GM12874 (cell line): ENCODE results near the gene GJA4.

Experiments
- CTCF ChIP-seq: IDR thresholded peaks from 2 replicates; pipeline ENCODE4 v1.5.1; 2011; ENCODE audit warnings: low read depth, mild to moderate bottlenecking, control low read depth, low read length, moderate library complexity; ENCODE audit not compliant: insufficient read depth

GJA4 gene

GRCh38 chr1:34749992-34750391, 42.8 kb upstream of the GJA4 start:
- no peak for TF ChIP-seq CTCF

- TF ChIP-seq CTCF = no peak
These were observed 42.2 kb upstream of the GJA4 start for GRCh38 chr1:34750610-34751009.

GRCh38 chr1:34753163-34753562, 39.6 kb upstream of the GJA4 start:
- no peak for TF ChIP-seq CTCF

GRCh38 chr1:34754964-34755637, 37.7 kb upstream of the GJA4 start, which contains the start of gene GJB5:
GJB5 (plus strand) TSS chr1:34755047; CDS start chr1:34757331, 2,284 bp downstream.
- TF ChIP-seq CTCF = no peak

GRCh38 chr1:34755961-34756360, 36.8 kb upstream of the GJA4 start:
- no peak for TF ChIP-seq CTCF

- TF ChIP-seq CTCF = no peak
These were observed 35.4 kb upstream of the GJA4 start for GRCh38 chr1:34757386-34757785.

- no peak for TF ChIP-seq CTCF
These were observed 34.0 kb upstream of the GJA4 start for GRCh38 chr1:34758751-34759150.
